Measurements from ENCODE around the gene SEC24B. TPM values are rescaled to one million over a fixed set of nuclear protein-coding genes. Genes with fewer than 3 reads are reported as not detected.
"Not testable (repeated sequence)": the region's sequence is repeated elsewhere in the genome, so short reads cannot be mapped to it uniquely, and the experiment has no call there.

Gene SEC24B
- total RNA-seq, 2 experiments from 2014 or later, result 22.8 to 22.9 TPM

GRCh38 chr4:109513368-109513767 lies 79.8 kb downstream of the SEC24B start:
- CTCF ChIA-PET; H3K9me3 Mint-ChIP-seq (ENCODE audit: insufficient read depth); H3K4me1 Mint-ChIP-seq (ENCODE audit: low read depth); H3K27ac Mint-ChIP-seq; POLR2A ChIA-PET; H3K4me3 Mint-ChIP-seq; DNase-seq; ATAC-seq; H3K27me3 Mint-ChIP-seq (ENCODE audit: low read depth): not testable (repeated sequence)
- peaks cover 43% of the 10 kb centered on the region for H3K36me3 Mint-ChIP-seq (ENCODE audit: low read depth)

GRCh38 chr4:109532182-109532581 lies 98.6 kb downstream of the SEC24B start:
- POLR2A ChIA-PET, result interaction anchor here (0.6 kb wide), 1 partner anchor 1349 kb away, joined by 3 read pairs; no protein-coding TSS in a partner anchor
- ATAC-seq, result no peak
- Mint-ChIP-seq H3K9me3 (ENCODE audit: insufficient read depth) (no peaks in the 10 kb centered on the region), H3K27me3 (ENCODE audit: low read depth) (no peaks in the 10 kb centered on the region), H3K4me3 (no peak overlapping the region), H3K27ac (no peak overlapping the region), H3K4me1 (ENCODE audit: low read depth) (no peaks in the 10 kb centered on the region), H3K36me3 (ENCODE audit: low read depth) (peaks cover 49% of the 10 kb centered on the region)
- no peak for DNase-seq
- CTCF ChIA-PET, result no interaction called here

DNA sequence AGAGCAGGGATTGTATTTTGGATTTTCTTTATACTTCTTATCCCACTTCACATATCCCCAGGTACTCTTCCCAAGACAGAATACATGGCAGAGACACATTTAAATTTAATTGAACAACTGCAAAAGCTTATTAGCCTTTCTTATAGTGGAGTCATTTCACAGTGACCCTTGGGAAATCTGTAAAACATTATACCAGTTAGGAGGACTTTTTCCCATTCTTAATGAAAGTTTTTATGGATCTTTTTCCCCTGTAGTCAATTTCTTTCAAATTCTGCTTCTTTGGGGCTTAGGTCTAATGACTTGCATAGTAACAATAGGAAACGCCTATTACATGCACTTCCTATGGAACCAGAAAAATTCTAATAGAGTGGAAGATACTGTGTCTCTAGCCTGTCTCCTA lies 111.8 kb downstream of the SEC24B start:
- no peaks in the 10 kb centered on the region for H3K9me3 Mint-ChIP-seq (ENCODE audit: insufficient read depth)
- ATAC-seq (no peak), DNase-seq (no peak)
- CTCF ChIA-PET, result no interaction called here
- H3K27me3 Mint-ChIP-seq (ENCODE audit: low read depth), result no peaks in the 10 kb centered on the region
- peaks cover 29% of the 10 kb centered on the region for H3K36me3 Mint-ChIP-seq (ENCODE audit: low read depth)
- H3K27ac Mint-ChIP-seq, result no peak overlapping the region
- peaks cover 14% of the 10 kb centered on the region for H3K4me1 Mint-ChIP-seq (ENCODE audit: low read depth)
- H3K4me3 Mint-ChIP-seq, result no peak overlapping the region
- POLR2A ChIA-PET, result interaction anchor here (1.2 kb wide), 1 partner anchor 16 kb away, joined by 3 read pairs; no protein-coding TSS in a partner anchor

DNA sequence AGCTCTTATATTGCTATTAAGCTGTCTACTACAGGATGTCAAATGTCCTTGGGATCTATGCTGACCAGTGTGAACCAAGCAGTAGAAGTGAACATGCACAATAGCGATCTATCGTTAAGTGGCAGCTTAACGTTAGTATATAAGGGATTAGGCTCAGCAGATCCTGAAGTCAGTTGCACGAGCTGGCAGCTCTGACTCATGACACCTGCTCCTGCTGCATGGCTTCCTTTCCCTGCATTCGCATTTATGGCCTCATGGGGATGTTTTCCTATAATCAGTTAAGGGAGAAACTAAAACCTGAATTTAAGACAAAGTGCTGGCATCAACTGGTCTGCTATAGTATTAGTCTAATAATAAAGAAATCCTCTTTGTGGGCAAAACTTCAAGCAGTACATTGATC lies 113.8 kb downstream of the SEC24B start:
- H3K27ac Mint-ChIP-seq, result no peak overlapping the region
- no peak overlapping the region for H3K4me3 Mint-ChIP-seq
- peaks cover 14% of the 10 kb centered on the region for H3K4me1 Mint-ChIP-seq (ENCODE audit: low read depth)
- DNase-seq, result no peak
- H3K9me3 Mint-ChIP-seq (ENCODE audit: insufficient read depth), result no peaks in the 10 kb centered on the region
- ChIA-PET POLR2A (no interaction called here), CTCF (no interaction called here)
- H3K36me3 Mint-ChIP-seq (ENCODE audit: low read depth), result peaks cover 23% of the 10 kb centered on the region
- no peaks in the 10 kb centered on the region for H3K27me3 Mint-ChIP-seq (ENCODE audit: low read depth)
- ATAC-seq, result no peak

DNA sequence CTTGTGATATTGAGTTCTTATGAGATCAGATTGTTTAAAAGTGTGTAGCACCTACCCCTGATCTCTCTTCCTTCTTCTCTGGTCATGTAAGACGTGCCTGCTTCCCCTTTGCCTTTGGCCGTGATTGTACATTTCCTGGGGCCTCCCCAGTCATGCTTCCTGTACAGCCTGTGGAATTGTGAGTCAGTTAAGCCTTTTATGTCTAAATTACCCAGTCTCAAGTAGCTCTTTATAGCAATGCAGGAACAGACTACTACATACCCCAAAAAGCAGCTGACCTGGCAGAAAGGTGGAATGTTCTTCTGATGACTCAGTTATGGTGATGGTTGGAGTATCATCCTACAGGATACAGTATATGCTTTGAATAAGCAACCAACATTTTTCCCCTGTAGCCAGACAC lies 115.0 kb downstream of the SEC24B start:
- Mint-ChIP-seq H3K36me3 (ENCODE audit: low read depth) (peaks cover 23% of the 10 kb centered on the region), H3K9me3 (ENCODE audit: insufficient read depth) (no peaks in the 10 kb centered on the region), H3K27ac (no peak overlapping the region), H3K27me3 (ENCODE audit: low read depth) (no peaks in the 10 kb centered on the region), H3K4me3 (no peak overlapping the region), H3K4me1 (ENCODE audit: low read depth) (peaks cover 14% of the 10 kb centered on the region)
- DNase-seq (no peak), ATAC-seq (peak; percentile 44)
- ChIA-PET CTCF (interaction anchor here (0.9 to 1.2 kb wide), 2 partner anchors 110 to 121 kb away, joined by 3 read pairs; no protein-coding TSS in a partner anchor), POLR2A (no interaction called here)

DNA sequence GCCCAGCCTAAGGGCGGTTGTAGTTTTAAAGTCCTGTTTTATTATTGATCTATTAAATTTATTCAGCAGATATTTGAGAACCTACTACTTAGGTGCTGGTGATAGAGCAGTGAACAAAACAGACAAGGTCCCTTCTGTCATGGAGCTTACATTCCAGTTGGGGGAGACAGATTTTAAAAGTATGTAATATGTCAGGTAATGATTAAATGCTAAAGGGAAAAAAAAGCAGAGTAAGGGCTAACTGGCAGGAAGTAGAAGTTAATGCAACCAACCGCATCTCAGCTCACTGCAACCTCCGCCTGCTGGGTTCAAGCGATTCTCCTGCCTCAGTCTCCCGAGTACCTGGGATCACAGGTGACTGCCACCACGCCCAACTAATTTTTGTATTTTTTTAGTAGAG lies 118.6 kb downstream of the SEC24B start:
- ChIA-PET CTCF (interaction anchor here (0.8 kb wide), 1 partner anchor 119 kb away, joined by 3 read pairs; no protein-coding TSS in a partner anchor), POLR2A (no interaction called here)
- ATAC-seq (no peak), DNase-seq (no peak)
- Mint-ChIP-seq H3K27ac (no peak overlapping the region), H3K4me3 (no peak overlapping the region), H3K4me1 (ENCODE audit: low read depth) (peaks cover 14% of the 10 kb centered on the region), H3K27me3 (ENCODE audit: low read depth) (no peaks in the 10 kb centered on the region), H3K36me3 (ENCODE audit: low read depth) (peaks cover 27% of the 10 kb centered on the region), H3K9me3 (ENCODE audit: insufficient read depth) (no peaks in the 10 kb centered on the region)

DNA sequence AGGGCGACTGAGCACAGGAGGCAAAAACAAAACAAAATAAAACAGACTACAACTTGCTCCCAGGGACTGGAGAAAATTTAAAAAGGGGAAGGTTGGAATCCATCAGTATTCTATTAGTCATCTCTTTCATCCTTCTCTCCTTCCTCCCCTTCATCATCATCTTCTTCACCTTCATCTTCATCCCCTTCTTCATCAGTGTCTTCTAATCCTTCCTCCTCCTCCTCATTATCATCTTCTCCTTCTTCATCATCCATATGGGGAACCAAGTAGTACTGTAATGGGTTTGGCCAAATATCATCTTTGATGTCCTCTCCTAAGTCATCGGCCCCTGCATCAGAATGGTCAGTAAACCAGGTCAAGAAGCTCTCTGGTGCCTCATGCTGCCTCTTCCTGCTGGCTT lies 119.5 kb downstream of the SEC24B start:
- DNase-seq (no peak), ATAC-seq (no peak)
- CTCF ChIA-PET, result no interaction called here
- H3K4me1 Mint-ChIP-seq (ENCODE audit: low read depth), result peaks cover 11% of the 10 kb centered on the region
- POLR2A ChIA-PET, result no interaction called here
- H3K36me3 Mint-ChIP-seq (ENCODE audit: low read depth), result peaks cover 29% of the 10 kb centered on the region
- H3K27me3 Mint-ChIP-seq (ENCODE audit: low read depth), result no peaks in the 10 kb centered on the region
- no peak overlapping the region for H3K27ac Mint-ChIP-seq
- H3K4me3 Mint-ChIP-seq, result no peak overlapping the region
- H3K9me3 Mint-ChIP-seq (ENCODE audit: insufficient read depth), result no peaks in the 10 kb centered on the region

DNA sequence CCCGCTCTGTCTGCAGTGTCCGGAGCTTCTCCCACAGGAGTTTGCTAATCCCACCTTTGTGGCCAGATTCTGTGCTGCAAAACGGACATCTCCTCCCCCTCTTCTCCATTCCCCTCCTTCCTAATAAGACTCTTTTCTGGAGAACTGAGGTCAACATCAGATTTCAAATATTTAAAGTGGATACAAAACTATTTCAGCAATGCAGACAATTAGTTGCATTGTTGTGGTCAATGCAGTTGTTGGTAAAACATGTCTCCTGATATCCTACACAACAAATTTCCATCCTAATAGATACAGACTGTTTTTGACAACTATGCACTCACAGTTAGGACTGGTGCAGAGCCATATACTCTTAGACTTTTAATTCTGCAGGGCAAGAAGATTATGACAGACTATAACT lies 121.4 kb downstream of the SEC24B start:
- DNase-seq (no peak), ATAC-seq (no peak)
- Mint-ChIP-seq H3K27ac (no peak overlapping the region), H3K36me3 (ENCODE audit: low read depth) (peaks cover 20% of the 10 kb centered on the region), H3K9me3 (ENCODE audit: insufficient read depth) (no peaks in the 10 kb centered on the region), H3K27me3 (ENCODE audit: low read depth) (no peaks in the 10 kb centered on the region), H3K4me1 (ENCODE audit: low read depth) (peaks cover 9% of the 10 kb centered on the region), H3K4me3 (no peak overlapping the region)
- ChIA-PET POLR2A (no interaction called here), CTCF (no interaction called here)

DNA sequence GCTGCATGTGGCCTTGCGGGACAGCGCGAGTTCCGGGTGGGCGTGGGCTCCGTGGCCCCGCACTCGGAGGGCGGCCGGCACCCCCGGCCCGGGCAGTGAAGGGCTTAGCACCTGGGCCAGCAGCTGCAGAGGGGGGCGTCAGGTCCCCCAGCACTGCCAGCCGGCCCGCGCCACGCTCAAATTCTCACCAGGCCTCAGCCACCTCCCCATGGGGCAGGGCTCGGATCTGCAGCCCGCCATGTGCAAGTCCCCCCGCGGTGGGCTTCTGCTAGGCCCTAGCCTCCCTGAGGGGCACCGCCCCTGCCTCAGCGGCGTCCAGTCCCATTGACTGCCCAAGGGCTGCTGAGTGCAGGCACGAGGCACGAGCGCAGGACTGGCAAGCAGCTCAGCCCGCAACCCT lies 123.8 kb downstream of the SEC24B start:
- CTCF ChIA-PET, result no interaction called here
- Mint-ChIP-seq H3K4me3 (no peak overlapping the region), H3K27ac (no peak overlapping the region), H3K9me3 (ENCODE audit: insufficient read depth) (no peaks in the 10 kb centered on the region), H3K27me3 (ENCODE audit: low read depth) (no peaks in the 10 kb centered on the region), H3K4me1 (ENCODE audit: low read depth) (peaks cover 22% of the 10 kb centered on the region), H3K36me3 (ENCODE audit: low read depth) (peaks cover 30% of the 10 kb centered on the region)
- ATAC-seq (no peak), DNase-seq (no peak)
- POLR2A ChIA-PET, result interaction anchor here (0.9 kb wide), 1 partner anchor 18 kb away, joined by 3 read pairs; no protein-coding TSS in a partner anchor

DNA sequence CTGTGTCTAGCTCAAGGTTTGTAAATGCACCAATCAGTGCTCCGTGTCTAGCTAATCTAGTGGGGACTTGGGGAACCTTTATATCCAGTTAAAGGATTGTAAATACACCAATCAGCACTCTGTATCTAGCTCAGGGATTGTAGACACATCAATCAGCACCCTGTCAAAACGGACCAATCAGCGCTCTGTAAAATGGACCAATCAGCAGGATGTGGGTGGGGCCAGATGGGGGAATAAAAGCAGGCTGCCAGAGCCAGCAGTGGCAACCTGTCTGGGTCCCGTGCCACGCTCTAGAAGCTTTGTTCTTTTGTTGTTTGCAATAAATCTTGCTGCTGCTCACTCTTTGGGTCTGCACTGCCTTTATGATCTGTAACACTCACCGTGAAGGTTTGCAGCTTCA lies 124.5 kb downstream of the SEC24B start:
- ChIA-PET CTCF (interaction anchor here (1.3 kb wide), 1 partner anchor 101 kb away, joined by 4 read pairs; no protein-coding TSS in a partner anchor), POLR2A (interaction anchor here (2.5 kb wide), 1 partner anchor 144 kb away, joined by 26 read pairs; the partner anchor contains the start of gene CASP6)
- not testable (repeated sequence) for H3K27me3 Mint-ChIP-seq (ENCODE audit: low read depth); H3K9me3 Mint-ChIP-seq (ENCODE audit: insufficient read depth); DNase-seq; ATAC-seq
- peaks cover 29% of the 10 kb centered on the region for H3K4me1 Mint-ChIP-seq (ENCODE audit: low read depth)
- H3K4me3 Mint-ChIP-seq, result peak overlapping the region; percentile 45
- peak overlapping the region; percentile 16 for H3K27ac Mint-ChIP-seq
- peaks cover 35% of the 10 kb centered on the region for H3K36me3 Mint-ChIP-seq (ENCODE audit: low read depth)

DNA sequence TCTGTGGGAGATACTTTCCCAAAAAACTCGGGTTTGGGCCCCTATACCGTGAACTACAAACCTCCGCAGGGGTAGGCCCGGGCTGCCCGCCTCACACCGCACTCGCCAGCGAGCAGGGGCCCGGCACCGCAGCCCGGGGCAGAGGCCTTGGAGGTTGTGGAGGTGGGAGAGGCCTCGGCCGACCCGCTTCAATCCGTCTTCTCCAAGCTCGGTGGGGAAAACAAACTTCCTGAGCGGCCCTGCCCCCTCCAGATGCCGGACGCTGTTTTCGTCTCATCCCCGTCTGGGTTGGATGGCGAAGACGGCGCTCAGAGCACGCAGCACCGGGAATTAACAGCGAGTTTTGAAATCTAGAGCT lies 126.0 kb downstream of the SEC24B start:
- ATAC-seq, result peak; percentile 51
- peak overlapping the region; percentile 92 for H3K4me3 Mint-ChIP-seq
- peak; percentile 54 for DNase-seq
- CTCF ChIA-PET, result interaction anchor here (1.1 to 2.9 kb wide), 5 partner anchors 15 to 171 kb away, joined by 3 to 15 read pairs (median 4); partner anchors contain the start of gene SEC24B
- peaks cover 44% of the 10 kb centered on the region for H3K36me3 Mint-ChIP-seq (ENCODE audit: low read depth)
- no peaks in the 10 kb centered on the region for H3K27me3 Mint-ChIP-seq (ENCODE audit: low read depth)
- H3K27ac Mint-ChIP-seq, result peak overlapping the region; percentile 97
- peaks cover 42% of the 10 kb centered on the region for H3K4me1 Mint-ChIP-seq (ENCODE audit: low read depth)
- H3K9me3 Mint-ChIP-seq (ENCODE audit: insufficient read depth), result no peaks in the 10 kb centered on the region
- POLR2A ChIA-PET, result interaction anchor here (0.5 to 2.6 kb wide), 18 partner anchors 12 to 197 kb away, joined by 3 to 26 read pairs (median 4); partner anchors contain the start of genes CASP6, PLA2G12A and SEC24B

DNA sequence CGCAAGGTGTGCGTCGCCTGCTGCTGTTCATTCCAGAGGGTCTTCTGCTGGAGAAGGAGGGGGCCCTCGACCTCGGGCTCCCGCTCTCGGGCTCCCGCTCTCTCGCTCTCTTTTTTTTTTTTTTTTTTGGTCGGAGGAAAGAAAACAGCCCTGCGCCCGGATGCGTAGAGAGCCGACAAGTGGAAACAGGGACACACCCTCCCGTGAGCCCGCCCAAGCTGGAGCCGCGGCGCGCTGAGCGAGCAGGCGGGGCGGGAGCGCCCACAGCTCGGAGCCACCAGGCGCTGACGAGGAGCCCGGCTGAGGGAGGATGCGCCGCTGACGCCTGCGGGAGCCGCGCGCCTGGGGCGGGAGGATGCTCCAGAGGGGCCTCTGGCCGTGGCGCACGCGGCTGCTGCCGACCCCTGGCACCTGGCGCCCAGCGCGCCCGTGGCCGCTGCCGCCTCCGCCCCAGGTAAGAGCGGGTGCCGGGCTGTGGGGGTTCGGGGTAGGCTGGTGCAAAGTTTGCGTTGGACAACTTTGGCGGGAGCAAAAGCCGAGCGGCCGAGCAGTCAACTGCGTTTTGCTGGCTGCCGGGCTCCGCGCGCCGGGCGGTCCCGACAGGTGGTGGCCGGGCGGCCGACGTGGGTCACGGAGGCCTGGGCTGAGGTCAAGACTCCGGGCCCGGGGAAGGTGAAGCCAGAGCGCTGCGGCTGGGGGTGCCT lies 126.5 kb downstream of the SEC24B start, which contains the start of gene MCUB:
Gene MCUB (plus strand): TSS at position 264 of the 704 bp plus-strand sequence. CDS start 92 bp downstream, at position 356.
- H3K27ac Mint-ChIP-seq, result peak within 1 kb of the TSS; percentile 97
- ChIA-PET POLR2A (interaction anchor here (0.5 to 2.6 kb wide), 20 partner anchors 12 to 605 kb away, joined by 3 to 26 read pairs (median 4); partner anchors contain the start of genes CASP6, PLA2G12A and SEC24B), CTCF (interaction anchor here (1.1 to 2.9 kb wide), 4 partner anchors 15 to 171 kb away, joined by 3 to 15 read pairs (median 4); partner anchors contain the start of gene SEC24B)
- H3K27me3 Mint-ChIP-seq (ENCODE audit: low read depth), result no peaks in the 10 kb centered on the region
- H3K4me3 Mint-ChIP-seq, result peak within 1 kb of the TSS; percentile 92
- no peaks in the 10 kb centered on the region for H3K9me3 Mint-ChIP-seq (ENCODE audit: insufficient read depth)
- DNase-seq, result peak; percentile 95
- H3K36me3 Mint-ChIP-seq (ENCODE audit: low read depth), result peaks cover 49% of the 10 kb centered on the region
- peak; percentile 95 for ATAC-seq
- H3K4me1 Mint-ChIP-seq (ENCODE audit: low read depth), result peaks cover 47% of the 10 kb centered on the region

Measured in activated CD8-positive, alpha-beta T cell treated with anti-CD3 and anti-CD28 coated beads, Interleukin-2, amount 10 ng/mL, durations not matched to agents 7 days and 5 days (primary cell).